HCT116 (cell line): Measurements from ENCODE around the gene STARD8. TPM values are rescaled to one million over a fixed set of nuclear protein-coding genes. Genes with fewer than 3 reads are reported as not detected.

Experiments used
- ATAC-seq: fragments of 200-7000 bp; cut with Tn5 transposase; 2 replicates; pipeline ENCODE4 v1.9.1; 2020; ENCODE audit warnings: mild to moderate bottlenecking, moderate library complexity
- BruUV-seq: library from RNA; stranded (reverse); fragments of 400-500 nt; replicated peaks from 2 replicates; lab custom pipeline; 2021; lab: Mats Ljungman, UMichigan
- CTCF ChIA-PET: fragments of 300-600 bp; sonication (Branson Sonifier 250); formaldehyde crosslinking; loops from one replicate; lab custom pipeline; 2021; ENCODE audit warnings: antibody characterized with exemption; lab: Charles Lee
- POLR2A ChIA-PET: fragments of 300-600, 350-600 bp; sonication (Branson Sonifier 250); formaldehyde crosslinking; loops from one replicate; lab custom pipeline; 2021; ENCODE audit warnings: antibody characterized with exemption; lab: Charles Lee
- RAD21 ChIA-PET, 2 experiments: fragments of 300-600 bp; sonication (Branson Sonifier 250); formaldehyde crosslinking; loops; one replicate each; lab custom pipeline; 2023; ENCODE audit warnings: low total read pairs in 2 of 2; ENCODE audit not compliant: uncharacterized antibody in 2 of 2, unreplicated experiment in 2 of 2, low non-redundant PET in 1 of 2; lab: Charles Lee
- DNase-seq: peaks from one replicate; pipeline ENCODE4 v3.0.0-alpha.2; 2010; ENCODE audit warnings: low read depth, low spot score
- H2AFZ ChIP-seq: fragments of 200-600 bp; shearing (Covaris generic), sonication (generic); 2 replicates; pipeline ENCODE4 v1.6.1; 2017; ENCODE audit warnings: low read depth, mixed run types, mixed read lengths, antibody characterized with exemption, low read length; ENCODE audit not compliant: poor library complexity, severe bottlenecking
- H3K27ac ChIP-seq: 2 replicates; pipeline ENCODE4 v1.5.1; 2012; ENCODE audit warnings: low read depth, low read length
- H3K27me3 ChIP-seq: fragments of 200-600 bp; sonication (generic); 2 replicates; pipeline ENCODE4 v1.6.1; 2016; ENCODE audit warnings: mixed run types, low read length, mixed read lengths; ENCODE audit not compliant: insufficient read depth
- H3K36me3 ChIP-seq, 2 experiments: fragments of 200-500 bp in 1 of 2; fragments of 200-600 bp in 1 of 2; sonication (Bioruptor generic) in 1 of 2; sonication (generic) in 1 of 2; 2 replicates each; pipeline versions ENCODE4 v1.5.1 to v1.6.1; 2014 to 2016; ENCODE audit warnings: low read length in 2 of 2, inconsistent platforms in 1 of 2, mixed read lengths in 1 of 2, mixed run types in 1 of 2; ENCODE audit not compliant: insufficient read depth in 2 of 2, control insufficient read depth in 1 of 2
- H3K4me1 ChIP-seq, 2 experiments: fragments of 200-600 bp in 1 of 2; sonication (generic) in 1 of 2; 2 replicates each; pipeline versions ENCODE4 v1.5.1 to v1.6.1; 2012 to 2017; ENCODE audit warnings: low read length in 2 of 2, inconsistent platforms in 1 of 2, mild to moderate bottlenecking in 1 of 2, mixed read lengths in 1 of 2, mixed run types in 1 of 2, moderate library complexity in 1 of 2; ENCODE audit not compliant: insufficient read depth in 2 of 2, control insufficient read depth in 1 of 2
- H3K4me2 ChIP-seq: fragments of 200-600 bp; sonication (generic); 2 replicates; pipeline ENCODE4 v1.6.1; 2017; ENCODE audit warnings: mixed run types, low read length, mixed read lengths
- H3K4me3 ChIP-seq, 2 experiments: fragments of 200-600 bp in 1 of 2; sonication (generic) in 1 of 2; replicated peaks in 1 of 2; 2 replicates each; pipeline ENCODE4 v1.5.1; 2011 to 2016; ENCODE audit warnings: low read length in 2 of 2, control low read depth in 1 of 2, low read depth in 1 of 2, mild to moderate bottlenecking in 1 of 2, mixed read lengths in 1 of 2, mixed run types in 1 of 2
- H3K79me2 ChIP-seq: fragments of 200-600 bp; sonication (generic); 2 replicates; pipeline ENCODE4 v1.6.1; 2017; ENCODE audit warnings: mild to moderate bottlenecking, mixed run types, low read length, moderate library complexity, mixed read lengths; ENCODE audit not compliant: insufficient read depth
- H3K9ac ChIP-seq: fragments of 200-600 bp; sonication (generic); 2 replicates; pipeline ENCODE4 v1.6.1; 2016; ENCODE audit warnings: low read length, mixed read lengths
- H3K9me2 ChIP-seq: fragments of 200-600 bp; sonication (generic), shearing (Covaris generic); 2 replicates; pipeline ENCODE4 v1.6.1; 2017; ENCODE audit warnings: mixed run types, mild to moderate bottlenecking, moderate library complexity; ENCODE audit not compliant: insufficient read depth
- H3K9me3 ChIP-seq, 2 experiments: fragments of 200-500 bp in 1 of 2; fragments of 200-600 bp in 1 of 2; sonication (Bioruptor generic) in 1 of 2; sonication (generic) in 1 of 2; 2 replicates each; pipeline ENCODE4 v1.6.1; 2014 to 2017; ENCODE audit warnings: low read length in 2 of 2, mixed read lengths in 2 of 2, inconsistent platforms in 1 of 2, low read depth in 1 of 2, mild to moderate bottlenecking in 1 of 2, mixed run types in 1 of 2, moderate library complexity in 1 of 2; ENCODE audit not compliant: control insufficient read depth in 1 of 2, insufficient read depth in 1 of 2
- H4K20me1 ChIP-seq: fragments of 200-600 bp; sonication (generic), shearing (Covaris generic); 2 replicates; pipeline ENCODE4 v1.6.1; 2017; ENCODE audit warnings: mixed run types, mild to moderate bottlenecking, moderate library complexity; ENCODE audit not compliant: insufficient read depth
- CBX3 ChIP-seq: IDR thresholded peaks from 2 replicates; pipeline ENCODE4 v1.6.1; 2012; ENCODE audit warnings: low read depth
- CEBPB ChIP-seq: IDR thresholded peaks from 2 replicates; pipeline ENCODE4 v1.6.1; 2012; ENCODE audit warnings: low read depth
- CTCF ChIP-seq, 3 experiments: fragments of 200-600 bp in 1 of 3; sonication (generic) in 1 of 3; IDR thresholded peaks in 2 of 3; conservative IDR thresholded peaks in 1 of 3; 2 replicates each; pipeline ENCODE4 v1.5.1; 2012 to 2017; ENCODE audit warnings: low read depth in 2 of 3, low read length in 2 of 3, antibody characterized with exemption in 1 of 3, borderline replicate concordance in 1 of 3, control low read depth in 1 of 3, mild to moderate bottlenecking in 1 of 3, mixed read lengths in 1 of 3, mixed run types in 1 of 3, moderate library complexity in 1 of 3; ENCODE audit not compliant: insufficient read depth in 1 of 3
- ELF1 ChIP-seq: IDR thresholded peaks from 2 replicates; pipeline ENCODE4 v1.6.1; 2012; ENCODE audit warnings: low read depth, borderline replicate concordance
- EZH2 ChIP-seq: fragments of 200-600 bp; sonication (generic); IDR thresholded peaks from 2 replicates; pipeline ENCODE4 v1.6.1; 2017; ENCODE audit warnings: antibody characterized with exemption, mixed run types
- FOSL1 ChIP-seq: IDR thresholded peaks from 2 replicates; pipeline ENCODE4 v1.6.1; 2012; ENCODE audit warnings: low read depth
- JUND ChIP-seq: IDR thresholded peaks from 2 replicates; pipeline ENCODE4 v1.6.1; 2012
- POLR2A ChIP-seq: IDR thresholded peaks from 2 replicates; pipeline ENCODE4 v1.7.0; 2011; ENCODE audit warnings: borderline replicate concordance; ENCODE audit not compliant: insufficient read depth, insufficient read length; ENCODE audit errors: extremely low read depth
- POLR2AphosphoS5 ChIP-seq: IDR thresholded peaks from 2 replicates; pipeline ENCODE4 v1.6.1; 2011; ENCODE audit warnings: mild to moderate bottlenecking, low read depth, low read length, moderate library complexity
- RAD21 ChIP-seq: IDR thresholded peaks from 2 replicates; pipeline ENCODE4 v1.6.1; 2012; ENCODE audit warnings: low read depth, mild to moderate bottlenecking
- REST ChIP-seq: IDR thresholded peaks from 2 replicates; pipeline ENCODE4 v1.6.1; 2012; ENCODE audit warnings: low read depth
- SIN3A ChIP-seq: IDR thresholded peaks from 2 replicates; pipeline ENCODE4 v1.6.1; 2012; ENCODE audit warnings: low read depth
- SP1 ChIP-seq: IDR thresholded peaks from 2 replicates; pipeline ENCODE4 v1.6.1; 2012; ENCODE audit warnings: low read depth
- SRF ChIP-seq: IDR thresholded peaks from 2 replicates; pipeline ENCODE4 v1.6.1; 2012; ENCODE audit warnings: low read depth
- TCF7L2 ChIP-seq: IDR thresholded peaks from 2 replicates; pipeline ENCODE4 v1.7.0; 2011; ENCODE audit warnings: borderline replicate concordance, inconsistent platforms; ENCODE audit not compliant: insufficient read depth, insufficient read length; ENCODE audit errors: extremely low read depth
- YY1 ChIP-seq: IDR thresholded peaks from 2 replicates; pipeline ENCODE4 v1.6.1; 2011; ENCODE audit warnings: low read length, low read depth, moderate library complexity, mild to moderate bottlenecking; ENCODE audit not compliant: insufficient replicate concordance; ENCODE audit errors: extremely low read depth
- ZBTB33 ChIP-seq: IDR thresholded peaks from 2 replicates; pipeline ENCODE4 v1.6.1; 2011; ENCODE audit warnings: mild to moderate bottlenecking, low read length, moderate library complexity; ENCODE audit not compliant: insufficient replicate concordance; ENCODE audit errors: extremely low read depth
- ZFX ChIP-seq: fragments of 450-650 bp; IDR thresholded peaks from 2 replicates; pipeline ENCODE4 v1.6.1; 2017
- intact Hi-C: fragments of 100-400 bp; cut with micrococcal nuclease; formaldehyde crosslinking; loops from 2 replicates; pipeline ENCODE4 v1.10.0; 2022
- total RNA-seq: library from RNA; stranded (reverse); gene quantifications from one replicate; pipeline ENCODE4 v1.2.1, GENCODE V29; 2021; ENCODE audit not compliant: unreplicated experiment

STARD8 gene
- total RNA-seq, 1 experiment from 2014 or later: 5.4 TPM

- no peak for TF ChIP-seq JUND
- TF ChIP-seq EZH2: no peak
- no peak for TF ChIP-seq POLR2A
- TF ChIP-seq TCF7L2: no peak
- TF ChIP-seq FOSL1: no peak
Measured at GRCh38 chrX:68717196-68717595, 69.7 kb downstream of the STARD8 start (continued).

GRCh38 chrX:68717663-68718442 lies 70.4 kb downstream of the STARD8 start:
- Histone ChIP-seq H3K9me3 (no peaks in the 10 kb centered on the region), H4K20me1 (no peaks in the 10 kb centered on the region), H3K9ac (no peak overlapping the region), H3K27me3 (no peaks in the 10 kb centered on the region), H3K4me1 (no peaks in the 10 kb centered on the region), H3K9me2 (no peaks in the 10 kb centered on the region), H3K36me3 (no peaks in the 10 kb centered on the region), H3K4me3 (no peak overlapping the region), H3K4me2 (no peak overlapping the region), H3K27ac (no peak overlapping the region), H2AFZ (no peak overlapping the region), H3K79me2 (no peaks in the 10 kb centered on the region)
- TF ChIP-seq SIN3A: no peak
- no peak for TF ChIP-seq RAD21
- no peak for TF ChIP-seq CBX3
- TF ChIP-seq CTCF (IDR thresholded peaks at IDR 0.05 in 2 of 3, conservative IDR thresholded peaks at IDR 0.05 in 1 of 3; ENCODE audit: borderline replicate concordance in 1 of 3, insufficient read depth in 1 of 3, low read depth in 2 of 3, low read length in 2 of 3): no peak
- no peak for TF ChIP-seq ZFX
- no peak for TF ChIP-seq JUND
- no peak for TF ChIP-seq REST
- TF ChIP-seq TCF7L2: no peak
- TF ChIP-seq ELF1: no peak
- TF ChIP-seq SP1: no peak
- no peak for TF ChIP-seq ZBTB33
- TF ChIP-seq POLR2A: no peak
- no peak for TF ChIP-seq POLR2AphosphoS5
- TF ChIP-seq CEBPB: no peak
- TF ChIP-seq YY1: no peak
- no peak for TF ChIP-seq SRF
- ChIA-PET POLR2A (no interaction called here), RAD21 (no interaction called here), CTCF (no interaction called here)
- intact Hi-C loops: no loop called here
- DNase-seq: no peak
- no peak for ATAC-seq
- no TSS peak for BruUV-seq
